ENCODE results near the gene ASAP2. TPM values are rescaled to one million over a fixed set of nuclear protein-coding genes. Genes with fewer than 3 reads are reported as not detected.

The ASAP2 gene
- total RNA-seq, 1 experiment from 2014 or later: 14.3 TPM

DNA sequence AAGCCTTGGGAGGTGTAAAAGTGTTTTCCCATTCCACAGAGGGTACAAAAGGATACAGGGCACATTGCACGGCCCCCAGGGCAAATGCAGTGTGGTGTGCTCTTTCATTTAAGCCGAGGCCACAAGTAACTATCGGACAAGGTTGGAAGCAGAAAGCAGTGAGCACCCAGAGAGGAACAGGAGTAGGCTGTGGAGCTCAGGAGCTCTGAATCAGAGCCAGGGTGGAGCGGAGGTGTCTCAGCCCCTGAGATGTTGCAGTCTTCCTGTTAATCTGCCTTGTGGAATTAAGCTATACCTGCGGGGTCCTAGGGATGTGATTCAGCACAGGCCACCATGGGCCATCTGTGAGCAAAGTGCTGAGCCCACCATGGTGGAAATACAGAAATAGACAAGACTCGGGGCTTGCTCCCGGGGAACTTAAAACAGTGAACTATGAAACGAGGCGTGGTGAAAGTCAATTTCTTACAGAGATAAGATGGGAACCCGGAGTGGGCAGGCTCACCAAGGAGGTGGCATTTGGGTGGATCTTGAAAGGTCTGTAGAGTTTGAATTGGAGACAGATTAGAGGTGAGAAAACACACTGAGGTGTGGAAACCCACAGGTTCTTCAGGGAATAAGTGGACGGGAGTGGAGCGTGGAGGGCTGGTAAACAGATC, 44.0 kb downstream of the ASAP2 start:
- Mint-ChIP-seq H3K4me3 (no peak overlapping the region), H3K36me3 (no peaks in the 10 kb centered on the region), H3K4me1 (peaks cover 26% of the 10 kb centered on the region), H3K9me3 (no peaks in the 10 kb centered on the region), H3K27me3 (ENCODE audit: low read depth) (no peaks in the 10 kb centered on the region), H3K27ac (no peak overlapping the region)
- no peak for ATAC-seq
- TF ChIP-seq, protein P1, sequence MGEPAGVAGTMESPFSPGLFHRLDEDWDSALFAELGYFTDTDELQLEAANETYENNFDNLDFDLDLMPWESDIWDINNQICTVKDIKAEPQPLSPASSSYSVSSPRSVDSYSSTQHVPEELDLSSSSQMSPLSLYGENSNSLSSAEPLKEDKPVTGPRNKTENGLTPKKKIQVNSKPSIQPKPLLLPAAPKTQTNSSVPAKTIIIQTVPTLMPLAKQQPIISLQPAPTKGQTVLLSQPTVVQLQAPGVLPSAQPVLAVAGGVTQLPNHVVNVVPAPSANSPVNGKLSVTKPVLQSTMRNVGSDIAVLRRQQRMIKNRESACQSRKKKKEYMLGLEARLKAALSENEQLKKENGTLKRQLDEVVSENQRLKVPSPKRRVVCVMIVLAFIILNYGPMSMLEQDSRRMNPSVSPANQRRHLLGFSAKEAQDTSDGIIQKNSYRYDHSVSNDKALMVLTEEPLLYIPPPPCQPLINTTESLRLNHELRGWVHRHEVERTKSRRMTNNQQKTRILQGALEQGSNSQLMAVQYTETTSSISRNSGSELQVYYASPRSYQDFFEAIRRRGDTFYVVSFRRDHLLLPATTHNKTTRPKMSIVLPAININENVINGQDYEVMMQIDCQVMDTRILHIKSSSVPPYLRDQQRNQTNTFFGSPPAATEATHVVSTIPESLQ (CRISPR knock-in tag; IDR thresholded peaks at IDR 0.05): no peak
- no peak for TF ChIP-seq ZNF263 (CRISPR knock-in tag; IDR thresholded peaks at IDR 0.05; ENCODE audit: low read depth)
- no peak for TF ChIP-seq ZNF423 (CRISPR knock-in tag; IDR thresholded peaks at IDR 0.05)
- TF ChIP-seq GABPB1 (CRISPR knock-in tag; IDR thresholded peaks at IDR 0.05): no peak
- TF ChIP-seq ELF4 (CRISPR knock-in tag; IDR thresholded peaks at IDR 0.05; ENCODE audit: low read depth): no peak
- TF ChIP-seq, protein P2, sequence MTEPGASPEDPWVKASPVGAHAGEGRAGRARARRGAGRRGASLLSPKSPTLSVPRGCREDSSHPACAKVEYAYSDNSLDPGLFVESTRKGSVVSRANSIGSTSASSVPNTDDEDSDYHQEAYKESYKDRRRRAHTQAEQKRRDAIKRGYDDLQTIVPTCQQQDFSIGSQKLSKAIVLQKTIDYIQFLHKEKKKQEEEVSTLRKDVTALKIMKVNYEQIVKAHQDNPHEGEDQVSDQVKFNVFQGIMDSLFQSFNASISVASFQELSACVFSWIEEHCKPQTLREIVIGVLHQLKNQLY (CRISPR knock-in tag; IDR thresholded peaks at IDR 0.05): no peak
- TF ChIP-seq, protein P3, sequence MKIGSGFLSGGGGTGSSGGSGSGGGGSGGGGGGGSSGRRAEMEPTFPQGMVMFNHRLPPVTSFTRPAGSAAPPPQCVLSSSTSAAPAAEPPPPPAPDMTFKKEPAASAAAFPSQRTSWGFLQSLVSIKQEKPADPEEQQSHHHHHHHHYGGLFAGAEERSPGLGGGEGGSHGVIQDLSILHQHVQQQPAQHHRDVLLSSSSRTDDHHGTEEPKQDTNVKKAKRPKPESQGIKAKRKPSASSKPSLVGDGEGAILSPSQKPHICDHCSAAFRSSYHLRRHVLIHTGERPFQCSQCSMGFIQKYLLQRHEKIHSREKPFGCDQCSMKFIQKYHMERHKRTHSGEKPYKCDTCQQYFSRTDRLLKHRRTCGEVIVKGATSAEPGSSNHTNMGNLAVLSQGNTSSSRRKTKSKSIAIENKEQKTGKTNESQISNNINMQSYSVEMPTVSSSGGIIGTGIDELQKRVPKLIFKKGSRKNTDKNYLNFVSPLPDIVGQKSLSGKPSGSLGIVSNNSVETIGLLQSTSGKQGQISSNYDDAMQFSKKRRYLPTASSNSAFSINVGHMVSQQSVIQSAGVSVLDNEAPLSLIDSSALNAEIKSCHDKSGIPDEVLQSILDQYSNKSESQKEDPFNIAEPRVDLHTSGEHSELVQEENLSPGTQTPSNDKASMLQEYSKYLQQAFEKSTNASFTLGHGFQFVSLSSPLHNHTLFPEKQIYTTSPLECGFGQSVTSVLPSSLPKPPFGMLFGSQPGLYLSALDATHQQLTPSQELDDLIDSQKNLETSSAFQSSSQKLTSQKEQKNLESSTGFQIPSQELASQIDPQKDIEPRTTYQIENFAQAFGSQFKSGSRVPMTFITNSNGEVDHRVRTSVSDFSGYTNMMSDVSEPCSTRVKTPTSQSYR (CRISPR knock-in tag; IDR thresholded peaks at IDR 0.05): no peak
- TF ChIP-seq SP1 (CRISPR knock-in tag; conservative IDR thresholded peaks at IDR 0.05): no peak
- TF ChIP-seq, protein P4, sequence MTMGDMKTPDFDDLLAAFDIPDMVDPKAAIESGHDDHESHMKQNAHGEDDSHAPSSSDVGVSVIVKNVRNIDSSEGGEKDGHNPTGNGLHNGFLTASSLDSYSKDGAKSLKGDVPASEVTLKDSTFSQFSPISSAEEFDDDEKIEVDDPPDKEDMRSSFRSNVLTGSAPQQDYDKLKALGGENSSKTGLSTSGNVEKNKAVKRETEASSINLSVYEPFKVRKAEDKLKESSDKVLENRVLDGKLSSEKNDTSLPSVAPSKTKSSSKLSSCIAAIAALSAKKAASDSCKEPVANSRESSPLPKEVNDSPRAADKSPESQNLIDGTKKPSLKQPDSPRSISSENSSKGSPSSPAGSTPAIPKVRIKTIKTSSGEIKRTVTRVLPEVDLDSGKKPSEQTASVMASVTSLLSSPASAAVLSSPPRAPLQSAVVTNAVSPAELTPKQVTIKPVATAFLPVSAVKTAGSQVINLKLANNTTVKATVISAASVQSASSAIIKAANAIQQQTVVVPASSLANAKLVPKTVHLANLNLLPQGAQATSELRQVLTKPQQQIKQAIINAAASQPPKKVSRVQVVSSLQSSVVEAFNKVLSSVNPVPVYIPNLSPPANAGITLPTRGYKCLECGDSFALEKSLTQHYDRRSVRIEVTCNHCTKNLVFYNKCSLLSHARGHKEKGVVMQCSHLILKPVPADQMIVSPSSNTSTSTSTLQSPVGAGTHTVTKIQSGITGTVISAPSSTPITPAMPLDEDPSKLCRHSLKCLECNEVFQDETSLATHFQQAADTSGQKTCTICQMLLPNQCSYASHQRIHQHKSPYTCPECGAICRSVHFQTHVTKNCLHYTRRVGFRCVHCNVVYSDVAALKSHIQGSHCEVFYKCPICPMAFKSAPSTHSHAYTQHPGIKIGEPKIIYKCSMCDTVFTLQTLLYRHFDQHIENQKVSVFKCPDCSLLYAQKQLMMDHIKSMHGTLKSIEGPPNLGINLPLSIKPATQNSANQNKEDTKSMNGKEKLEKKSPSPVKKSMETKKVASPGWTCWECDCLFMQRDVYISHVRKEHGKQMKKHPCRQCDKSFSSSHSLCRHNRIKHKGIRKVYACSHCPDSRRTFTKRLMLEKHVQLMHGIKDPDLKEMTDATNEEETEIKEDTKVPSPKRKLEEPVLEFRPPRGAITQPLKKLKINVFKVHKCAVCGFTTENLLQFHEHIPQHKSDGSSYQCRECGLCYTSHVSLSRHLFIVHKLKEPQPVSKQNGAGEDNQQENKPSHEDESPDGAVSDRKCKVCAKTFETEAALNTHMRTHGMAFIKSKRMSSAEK (CRISPR knock-in tag; IDR thresholded peaks at IDR 0.05; ENCODE audit: borderline replicate concordance): no peak
- DNase-seq (ENCODE audit: low spot score): no peak
- CTCF ChIA-PET: interaction anchor here (1.6 kb wide), 1 partner anchor 121 kb away, joined by 3 read pairs; no protein-coding TSS in a partner anchor
- POLR2A ChIA-PET: no interaction called here

DNA sequence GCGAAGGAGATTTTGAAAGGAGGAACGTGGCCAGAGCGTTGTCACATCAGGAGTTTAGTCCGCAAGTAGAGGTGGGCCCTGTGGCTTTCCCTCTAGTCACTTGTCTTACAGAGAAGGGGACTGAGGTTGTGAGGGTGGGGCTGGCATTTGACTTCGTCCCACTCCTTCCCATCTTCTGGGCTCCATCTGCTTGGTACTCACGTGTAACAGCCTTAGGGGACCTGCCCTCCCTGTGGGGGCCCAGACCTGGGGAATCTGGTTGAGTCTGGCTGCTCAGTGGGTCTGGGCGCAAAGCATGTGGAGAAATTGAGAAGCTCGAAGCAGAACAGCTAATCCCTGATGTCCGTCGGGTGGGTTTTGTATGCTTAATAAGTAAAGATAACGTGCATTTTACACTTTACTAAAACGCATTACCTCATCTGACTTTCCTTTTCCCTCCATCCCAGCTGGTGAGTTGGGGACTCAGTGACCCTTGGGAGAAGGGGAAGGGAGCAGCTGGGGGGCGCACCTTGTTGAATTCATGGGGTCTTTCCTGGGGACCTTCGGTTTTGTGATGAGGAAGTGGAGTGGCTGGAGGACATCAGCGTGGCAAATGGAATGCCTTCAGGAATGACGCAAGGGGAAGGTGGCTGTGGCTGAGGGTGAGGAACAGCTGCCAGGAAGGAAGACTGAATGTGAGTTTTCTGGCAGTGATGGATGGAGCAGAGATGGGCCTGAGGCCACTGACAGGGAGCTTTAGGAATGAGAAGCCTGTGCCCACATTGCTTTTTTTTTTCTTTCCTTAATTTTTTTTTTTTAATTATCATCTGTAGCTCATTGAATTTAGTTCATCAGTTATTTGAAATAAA, 44.8 kb downstream of the ASAP2 start:
- H3K27me3 Mint-ChIP-seq (ENCODE audit: low read depth): no peaks in the 10 kb centered on the region
- ChIA-PET POLR2A (interaction anchor here (0.5 kb wide), 1 partner anchor 18 kb away, joined by 3 read pairs; no protein-coding TSS in a partner anchor), CTCF (interaction anchor here (0.6 to 1.6 kb wide), 6 partner anchors 8 to 846 kb away, joined by 3 to 5 read pairs (median 3); no protein-coding TSS in a partner anchor)
- no peak overlapping the region for H3K27ac Mint-ChIP-seq
- no peaks in the 10 kb centered on the region for H3K36me3 Mint-ChIP-seq
- H3K4me1 Mint-ChIP-seq: peaks cover 29% of the 10 kb centered on the region
- ATAC-seq (no peak), DNase-seq (ENCODE audit: low spot score) (no peak)
- H3K4me3 Mint-ChIP-seq: no peak overlapping the region
- no peaks in the 10 kb centered on the region for H3K9me3 Mint-ChIP-seq
- TF ChIP-seq, protein P5, sequence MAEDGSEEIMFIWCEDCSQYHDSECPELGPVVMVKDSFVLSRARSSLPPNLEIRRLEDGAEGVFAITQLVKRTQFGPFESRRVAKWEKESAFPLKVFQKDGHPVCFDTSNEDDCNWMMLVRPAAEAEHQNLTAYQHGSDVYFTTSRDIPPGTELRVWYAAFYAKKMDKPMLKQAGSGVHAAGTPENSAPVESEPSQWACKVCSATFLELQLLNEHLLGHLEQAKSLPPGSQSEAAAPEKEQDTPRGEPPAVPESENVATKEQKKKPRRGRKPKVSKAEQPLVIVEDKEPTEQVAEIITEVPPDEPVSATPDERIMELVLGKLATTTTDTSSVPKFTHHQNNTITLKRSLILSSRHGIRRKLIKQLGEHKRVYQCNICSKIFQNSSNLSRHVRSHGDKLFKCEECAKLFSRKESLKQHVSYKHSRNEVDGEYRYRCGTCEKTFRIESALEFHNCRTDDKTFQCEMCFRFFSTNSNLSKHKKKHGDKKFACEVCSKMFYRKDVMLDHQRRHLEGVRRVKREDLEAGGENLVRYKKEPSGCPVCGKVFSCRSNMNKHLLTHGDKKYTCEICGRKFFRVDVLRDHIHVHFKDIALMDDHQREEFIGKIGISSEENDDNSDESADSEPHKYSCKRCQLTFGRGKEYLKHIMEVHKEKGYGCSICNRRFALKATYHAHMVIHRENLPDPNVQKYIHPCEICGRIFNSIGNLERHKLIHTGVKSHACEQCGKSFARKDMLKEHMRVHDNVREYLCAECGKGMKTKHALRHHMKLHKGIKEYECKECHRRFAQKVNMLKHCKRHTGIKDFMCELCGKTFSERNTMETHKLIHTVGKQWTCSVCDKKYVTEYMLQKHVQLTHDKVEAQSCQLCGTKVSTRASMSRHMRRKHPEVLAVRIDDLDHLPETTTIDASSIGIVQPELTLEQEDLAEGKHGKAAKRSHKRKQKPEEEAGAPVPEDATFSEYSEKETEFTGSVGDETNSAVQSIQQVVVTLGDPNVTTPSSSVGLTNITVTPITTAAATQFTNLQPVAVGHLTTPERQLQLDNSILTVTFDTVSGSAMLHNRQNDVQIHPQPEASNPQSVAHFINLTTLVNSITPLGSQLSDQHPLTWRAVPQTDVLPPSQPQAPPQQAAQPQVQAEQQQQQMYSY (CRISPR knock-in tag; IDR thresholded peaks at IDR 0.05): no peak
- TF ChIP-seq, protein P6, sequence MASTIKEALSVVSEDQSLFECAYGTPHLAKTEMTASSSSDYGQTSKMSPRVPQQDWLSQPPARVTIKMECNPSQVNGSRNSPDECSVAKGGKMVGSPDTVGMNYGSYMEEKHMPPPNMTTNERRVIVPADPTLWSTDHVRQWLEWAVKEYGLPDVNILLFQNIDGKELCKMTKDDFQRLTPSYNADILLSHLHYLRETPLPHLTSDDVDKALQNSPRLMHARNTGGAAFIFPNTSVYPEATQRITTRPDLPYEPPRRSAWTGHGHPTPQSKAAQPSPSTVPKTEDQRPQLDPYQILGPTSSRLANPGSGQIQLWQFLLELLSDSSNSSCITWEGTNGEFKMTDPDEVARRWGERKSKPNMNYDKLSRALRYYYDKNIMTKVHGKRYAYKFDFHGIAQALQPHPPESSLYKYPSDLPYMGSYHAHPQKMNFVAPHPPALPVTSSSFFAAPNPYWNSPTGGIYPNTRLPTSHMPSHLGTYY (CRISPR knock-in tag; IDR thresholded peaks at IDR 0.05): no peak
- TF ChIP-seq JUN (CRISPR knock-in tag; IDR thresholded peaks at IDR 0.05): no peak
- TF ChIP-seq ZNF317 (CRISPR knock-in tag; IDR thresholded peaks at IDR 0.05; ENCODE audit: borderline replicate concordance, low read depth): no peak

Measured in WTC11 (cell line).